ENCODE measurements around the gene WTIP.
"Not testable (repeated sequence)": the region's sequence is repeated elsewhere in the genome, so short reads cannot be mapped to it uniquely, and the experiment has no call there.

The WTIP gene

GRCh38 chr19:34480971-34481841, at the start of gene WTIP:
TSS of gene WTIP (plus strand) at chr19:34481758. CDS start at chr19:34481975, 217 bp downstream.
- peak; percentile 80 for DNase-seq

DNA sequence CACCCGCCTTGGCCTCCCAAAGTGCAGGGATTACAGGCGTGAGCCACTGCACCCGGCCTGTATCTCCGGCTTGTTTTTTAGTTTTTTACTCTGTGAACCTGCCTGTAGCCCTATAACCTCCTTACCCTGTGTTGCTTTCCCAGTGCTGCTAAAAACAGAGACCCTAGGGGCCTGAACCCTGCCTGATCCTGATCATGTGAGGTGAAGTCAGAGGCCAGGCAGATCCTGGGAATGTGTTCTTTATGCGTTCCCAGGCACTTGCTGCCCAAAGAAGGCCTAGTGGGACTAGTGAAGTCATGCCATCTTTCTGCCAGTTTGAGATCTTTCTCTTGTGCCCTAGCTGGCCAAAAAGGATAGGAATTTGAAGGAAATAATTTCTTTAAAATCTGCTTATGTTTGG, 48.8 kb upstream of the WTIP start:
- DNase-seq, result no peak

DNA sequence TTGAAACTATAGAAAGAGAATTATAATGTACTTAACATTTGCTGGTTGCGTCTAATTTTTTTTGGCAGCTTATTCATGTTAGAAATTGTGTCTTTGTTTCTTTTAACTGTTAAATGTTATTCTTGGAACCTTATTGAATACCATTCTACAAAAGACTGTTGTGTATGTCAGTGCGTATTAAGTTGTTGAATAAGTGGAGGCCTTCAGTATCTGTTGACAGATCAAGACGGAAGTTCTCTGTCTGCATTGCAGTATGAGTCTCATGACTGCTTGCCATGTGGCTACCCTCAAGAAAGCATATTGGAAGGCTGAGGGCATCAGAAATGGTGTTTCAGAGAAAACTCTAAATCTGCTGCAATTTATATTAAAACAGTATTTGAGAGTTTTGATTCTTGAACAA, 44.8 kb upstream of the WTIP start:
- no peak for DNase-seq

DNA sequence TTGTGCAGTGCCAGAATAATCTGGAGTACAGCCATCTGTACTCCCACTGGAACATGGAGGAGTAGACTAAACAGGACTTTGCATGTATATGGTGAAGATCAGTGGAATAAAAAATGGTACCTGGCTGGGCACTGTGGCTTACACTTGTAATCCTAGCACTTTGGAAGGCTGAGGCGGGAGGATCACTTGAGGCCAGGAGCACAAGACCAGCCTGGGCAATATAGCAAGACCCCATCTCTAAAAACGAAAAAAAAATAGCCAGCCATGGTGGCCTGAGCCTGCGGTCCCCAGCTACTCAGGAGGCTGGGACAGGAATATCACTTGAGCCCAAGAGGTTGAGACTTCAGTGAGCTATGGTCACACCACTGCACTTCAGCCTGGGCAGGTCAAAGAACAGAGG, 33.4 kb upstream of the WTIP start:
- no peak for DNase-seq

DNA sequence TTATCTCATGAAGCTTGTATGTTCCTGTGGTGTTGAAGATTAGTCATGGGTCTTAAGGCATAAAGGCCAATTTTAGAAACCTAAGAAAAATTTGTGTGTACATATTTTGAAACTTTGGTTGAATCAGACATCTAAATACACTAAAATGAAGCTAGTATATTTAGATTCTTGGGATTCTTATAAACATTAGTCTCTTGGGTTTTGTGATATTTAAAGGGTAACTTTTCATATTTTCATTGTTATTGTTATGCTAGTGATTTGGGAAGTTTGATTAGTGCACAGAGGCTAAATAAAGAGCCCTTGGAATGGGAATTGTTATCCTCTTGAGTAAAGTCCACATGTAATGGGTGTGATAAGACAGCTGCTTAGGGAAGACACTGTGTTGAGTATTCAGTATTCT, 28.8 kb upstream of the WTIP start:
- no peak for DNase-seq

DNA sequence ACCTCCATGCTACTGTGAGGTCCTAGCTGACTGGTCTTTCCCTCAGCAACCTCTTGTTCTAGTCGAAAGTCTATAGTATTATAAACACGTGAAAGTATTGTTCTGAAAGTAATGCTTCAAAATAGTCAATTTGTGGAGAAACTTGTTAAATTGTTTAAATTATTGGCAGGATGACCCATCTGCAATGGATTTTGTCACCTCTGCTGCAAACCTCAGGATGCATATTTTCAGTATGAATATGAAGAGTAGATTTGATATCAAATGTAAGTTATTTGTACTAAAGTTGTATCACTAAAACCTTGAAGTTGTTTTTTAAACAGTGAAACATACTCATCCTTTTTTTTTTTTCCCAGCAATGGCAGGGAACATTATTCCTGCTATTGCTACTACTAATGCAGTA, 27.5 kb upstream of the WTIP start:
- DNase-seq, result no peak

DNA sequence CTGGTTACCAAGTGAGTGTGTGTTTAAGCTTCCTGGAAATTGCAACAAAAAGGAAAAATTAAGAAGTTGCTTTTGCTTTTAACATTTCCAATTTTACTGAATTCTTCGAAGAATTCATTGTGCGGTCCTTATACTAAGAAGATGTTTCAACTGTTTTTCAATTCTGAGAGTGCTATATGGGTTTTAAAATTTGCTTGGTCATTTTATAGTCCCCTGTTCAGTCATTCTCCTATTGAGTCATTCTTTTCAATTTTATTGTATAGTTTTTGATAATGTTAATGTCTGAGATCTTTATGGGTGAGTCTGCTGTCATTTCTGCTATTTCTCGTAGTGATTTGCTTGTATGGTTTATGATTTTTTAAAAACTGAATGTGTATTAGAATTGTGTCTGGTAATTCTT, 26.9 kb upstream of the WTIP start:
- no peak for DNase-seq

- DNase-seq, result not testable (repeated sequence)
Observed at GRCh38 chr19:34455783-34456480, 25.6 kb upstream of the WTIP start.

DNA sequence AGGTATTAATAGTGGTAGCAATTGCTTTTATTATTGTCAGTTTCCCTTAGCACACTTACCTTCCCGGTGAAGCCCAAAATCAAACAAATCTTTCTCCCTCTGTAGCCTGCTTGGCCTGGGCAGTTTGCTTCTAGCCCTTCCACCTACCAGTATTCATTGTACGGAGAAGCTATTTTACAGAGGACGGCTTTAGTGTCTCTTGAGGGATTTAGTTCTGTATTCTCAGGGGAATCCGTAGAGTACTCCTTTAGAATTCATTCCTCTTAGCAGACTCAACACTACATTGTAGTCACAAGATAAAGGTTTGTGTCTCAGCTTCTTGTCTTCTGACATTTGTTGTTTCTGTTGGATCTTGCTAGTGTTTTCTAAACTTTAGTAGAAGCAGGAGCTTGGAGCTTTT, 24.1 kb upstream of the WTIP start:
- no peak for DNase-seq

DNA sequence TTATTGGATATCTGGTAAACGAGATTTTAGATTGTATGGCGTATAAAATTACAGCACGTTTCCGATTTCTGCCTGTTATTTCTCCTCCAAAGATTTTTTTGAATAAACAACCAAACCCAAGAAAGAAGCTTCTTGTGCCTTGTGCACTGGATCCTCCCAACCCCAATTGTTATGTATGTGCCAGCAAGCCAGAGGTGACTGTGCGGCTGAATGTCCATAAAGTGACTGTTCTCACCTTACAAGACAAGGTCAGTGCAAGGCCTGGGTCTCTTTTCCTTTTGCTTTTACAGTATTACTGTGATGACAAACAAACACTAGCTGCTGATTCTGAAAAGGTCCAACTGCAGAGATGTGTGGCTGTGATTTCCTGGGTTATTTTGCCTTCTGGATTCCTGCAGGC, 22.9 kb upstream of the WTIP start:
- DNase-seq, result no peak

GRCh38 chr19:34459614-34460013, 21.9 kb upstream of the WTIP start:
- DNase-seq, result no peak

DNA sequence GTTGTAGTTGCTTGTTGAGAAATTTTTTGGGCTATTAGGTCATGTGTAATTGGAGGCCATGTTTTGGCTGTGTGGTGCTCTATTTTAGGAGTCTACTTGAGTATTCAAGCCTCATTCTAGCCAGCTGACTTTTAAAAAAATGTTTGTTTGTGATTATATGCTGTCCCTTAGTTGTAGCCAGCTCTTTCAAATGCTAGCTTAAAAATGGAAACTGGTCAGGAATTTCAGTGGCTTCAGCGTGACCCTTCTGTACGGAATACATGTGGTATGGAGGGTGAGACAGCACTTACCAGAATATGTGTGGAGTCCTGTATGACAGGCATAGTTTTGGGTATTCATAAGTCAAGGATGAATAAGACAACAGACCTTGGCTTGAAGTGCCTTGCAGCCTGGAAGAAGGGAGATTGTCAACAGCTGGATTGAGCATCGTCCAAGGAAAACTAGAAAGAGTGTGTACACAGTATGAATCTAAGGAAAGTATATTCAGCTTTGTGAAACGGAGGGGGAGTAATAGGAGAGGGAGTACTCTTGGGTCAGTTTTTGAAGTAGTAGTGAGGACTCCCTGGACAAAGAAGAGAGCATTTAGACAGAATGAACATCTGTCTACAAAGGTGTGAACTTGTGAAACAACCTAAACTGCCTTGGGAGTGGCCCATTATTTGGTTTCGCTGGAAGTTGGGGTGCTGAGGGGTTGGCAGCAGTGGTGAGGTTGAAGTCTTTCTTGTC, 20.0 kb upstream of the WTIP start:
- no peak for DNase-seq

DNA sequence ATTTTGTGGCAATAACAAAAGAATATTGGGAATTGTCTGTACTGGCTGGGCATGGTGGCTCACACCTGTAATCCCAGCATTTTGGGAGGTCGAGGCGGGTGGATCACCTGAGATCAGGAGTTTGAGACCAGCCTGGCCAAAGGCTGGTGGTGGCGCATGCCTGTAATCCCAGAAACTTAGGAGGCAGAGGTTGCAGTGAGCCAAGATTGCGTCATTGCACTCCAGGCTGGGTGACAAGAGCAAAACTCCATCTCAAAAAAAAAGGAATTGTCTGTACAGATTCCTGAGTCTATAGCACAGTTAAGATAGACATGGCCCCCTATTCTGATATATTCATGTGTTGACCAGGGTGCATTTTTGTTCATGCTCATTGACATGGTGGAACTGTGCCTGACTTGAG, 16.8 kb upstream of the WTIP start:
- not testable (repeated sequence) for DNase-seq

GRCh38 chr19:34468409-34468808, 13.1 kb upstream of the WTIP start:
- DNase-seq, result no peak

GRCh38 chr19:34469026-34469425, 12.5 kb upstream of the WTIP start:
- not testable (repeated sequence) for DNase-seq

DNA sequence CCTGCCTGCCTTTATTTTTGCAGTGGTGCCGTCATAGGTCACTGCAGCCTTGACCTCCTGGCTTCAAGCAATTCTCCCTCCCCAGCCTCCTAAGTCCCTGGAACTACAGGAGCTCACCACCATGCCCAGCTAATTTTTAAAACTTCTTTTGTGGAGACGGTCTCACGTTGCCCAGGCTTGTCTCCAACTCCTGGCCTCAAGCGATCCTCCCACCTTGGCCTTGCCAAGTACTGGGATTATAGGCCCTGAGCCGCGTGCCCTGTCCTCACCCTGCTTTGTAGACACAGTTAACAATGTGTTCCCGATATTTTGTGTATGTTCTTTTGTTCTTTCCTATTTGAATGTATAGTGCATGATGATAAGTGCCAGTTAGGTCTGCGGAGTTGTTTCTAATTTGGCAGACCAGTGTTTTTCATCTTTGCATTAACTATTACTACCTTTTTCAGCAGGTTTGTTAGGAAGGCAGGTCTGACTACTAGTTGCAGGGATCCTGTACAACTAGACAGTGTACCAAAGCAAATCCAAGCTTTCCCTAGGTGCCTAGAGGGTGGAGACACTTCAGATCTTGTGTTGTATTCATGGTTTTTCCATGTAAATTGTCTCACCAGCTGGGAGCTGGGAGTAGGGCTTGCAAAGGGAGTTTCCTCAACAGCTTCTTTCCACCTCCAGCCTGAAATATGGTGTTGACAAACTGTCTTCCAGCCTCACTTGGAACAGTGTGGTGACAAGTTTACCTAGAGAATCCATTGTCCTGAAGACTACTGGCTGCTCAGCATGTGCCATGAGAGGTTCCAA, 9.5 kb upstream of the WTIP start:
- DNase-seq, result no peak

- no peak for DNase-seq
Observed at GRCh38 chr19:34474233-34474989, 7.1 kb upstream of the WTIP start.

GRCh38 chr19:34475026-34475974, 6.3 kb upstream of the WTIP start:
- peak; percentile 66 for DNase-seq

DNA sequence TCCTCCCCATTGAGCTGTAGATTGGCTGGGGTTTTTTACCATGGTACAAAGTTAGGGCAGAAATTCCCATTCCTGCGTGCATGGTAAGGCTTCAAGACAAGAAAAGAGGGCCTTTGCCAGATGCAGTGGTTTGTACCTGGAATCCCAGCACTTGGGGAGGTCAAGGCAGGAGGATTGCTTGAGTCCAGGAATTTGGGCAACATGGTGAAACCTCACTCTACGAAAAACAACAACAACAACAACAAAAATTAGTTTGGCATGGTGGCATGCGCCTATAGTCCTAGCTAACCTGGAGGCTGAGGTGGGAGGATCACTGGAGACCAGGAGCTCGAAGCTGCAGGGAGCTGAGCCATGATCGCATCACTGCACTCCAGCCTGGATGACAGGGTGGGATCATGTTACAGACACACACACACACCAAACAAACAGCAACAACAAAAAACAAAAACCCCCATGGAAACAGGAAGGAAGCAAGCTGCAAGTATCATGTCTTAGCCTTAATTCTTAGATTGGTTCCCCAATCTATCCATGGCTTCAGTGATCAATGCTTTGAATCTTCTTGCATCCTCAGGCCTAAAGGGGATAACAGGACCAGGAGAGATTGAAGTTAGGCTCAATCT, 5.5 kb upstream of the WTIP start:
- no peak for DNase-seq

DNA sequence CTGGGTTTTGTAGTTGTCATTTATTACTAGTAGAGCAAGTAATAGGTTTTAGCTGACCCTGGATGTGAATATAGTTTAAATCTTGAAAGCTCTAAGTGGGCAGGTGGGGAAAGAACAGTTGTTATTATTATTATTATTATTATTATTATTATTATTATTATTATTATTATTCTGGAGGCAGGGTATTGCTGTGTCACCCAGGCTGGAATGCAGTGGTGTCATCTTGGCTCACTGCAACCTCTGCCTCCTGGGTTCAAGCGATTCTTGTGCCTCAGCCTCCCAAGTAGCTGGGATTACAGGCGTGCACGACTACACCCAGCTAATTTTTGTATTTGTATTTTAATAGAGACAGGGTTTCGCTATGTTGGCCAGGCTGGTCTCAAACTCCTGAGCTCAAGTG, 3.1 kb upstream of the WTIP start:
- DNase-seq, result not testable (repeated sequence)
